NCI-H2227 (cell line): ENCODE measurements around the gene ASIC4.
A peak's percentile ranks its signal among the peaks of the same experiment; 100 is the strongest.

Source experiments
- DNase-seq: peaks from one replicate; lab custom pipeline; 2025; ENCODE audit not compliant: unreplicated experiment; lab: John Stamatoyannopoulos, UW

ASIC4 gene

GRCh38 chr2:219548990-219549389, 34.7 kb downstream of the ASIC4 start:
- DNase-seq: no peak

DNA sequence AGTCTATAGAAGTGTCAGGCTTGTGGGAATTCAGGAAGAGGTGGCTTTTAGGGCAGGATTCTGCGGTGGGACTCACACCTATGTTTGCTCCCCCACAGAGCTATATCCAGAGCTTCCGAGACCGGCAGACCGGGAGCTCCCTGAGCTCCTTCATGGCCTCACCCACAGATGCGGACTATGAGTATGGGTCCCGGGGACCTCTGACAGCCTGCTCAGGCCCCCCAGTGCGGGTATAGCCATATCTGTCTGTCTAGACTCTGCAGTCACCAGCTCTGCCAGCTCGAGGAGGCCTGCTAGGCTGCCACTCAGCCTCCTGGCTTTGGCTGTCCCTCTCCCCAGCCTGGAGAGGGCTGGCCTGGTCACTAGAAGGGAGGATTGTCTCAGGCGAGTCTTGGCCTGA, 35.3 kb downstream of the ASIC4 start:
- DNase-seq: no peak

GRCh38 chr2:219551441-219552381, 37.4 kb downstream of the ASIC4 start:
- peak; percentile 78 for DNase-seq

DNA sequence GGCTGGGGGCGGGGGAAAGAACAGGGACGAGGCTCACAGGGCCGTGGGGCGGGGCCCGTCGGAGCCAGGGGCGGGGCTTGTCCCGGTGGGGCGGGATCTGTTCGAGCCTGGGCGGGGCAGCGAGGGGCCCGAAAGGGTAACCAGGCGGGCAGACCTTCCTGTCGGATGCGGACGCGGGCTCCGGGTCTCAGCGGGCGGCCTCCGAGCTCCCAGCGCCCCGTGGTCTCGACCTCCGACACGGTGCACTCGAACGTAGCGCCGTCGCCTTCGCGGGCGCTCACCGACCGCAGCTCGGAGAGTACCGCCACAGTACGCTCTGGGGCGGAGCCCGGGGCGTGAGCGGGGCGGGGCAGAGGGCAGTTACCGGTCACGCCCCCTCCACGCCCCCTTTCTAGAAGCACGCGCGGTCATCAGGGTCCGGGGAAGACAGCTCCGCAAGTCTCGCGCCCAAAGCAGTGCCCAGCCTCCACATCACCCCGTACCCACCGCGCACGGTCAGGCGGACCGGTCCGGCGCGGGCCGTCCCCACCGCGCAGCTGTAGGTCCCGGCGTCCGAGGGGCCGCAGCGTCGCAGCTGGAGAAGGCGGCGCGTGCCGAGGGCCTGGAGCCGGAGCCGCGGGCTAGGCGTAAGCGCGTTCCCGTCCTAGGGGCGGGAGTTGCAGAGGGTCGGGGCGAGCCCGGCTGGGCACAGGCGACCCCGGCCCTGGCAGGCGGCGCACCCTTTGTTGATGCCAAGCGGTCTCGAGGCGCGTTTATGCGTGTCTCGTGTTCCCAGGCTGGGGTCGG, 38.3 kb downstream of the ASIC4 start:
- peak; percentile 94 for DNase-seq

- no peak for DNase-seq
Observed at GRCh38 chr2:219553168-219553417, 38.8 kb downstream of the ASIC4 start.

- no peak for DNase-seq
Observed at GRCh38 chr2:219553463-219553963, 39.2 kb downstream of the ASIC4 start.

DNA sequence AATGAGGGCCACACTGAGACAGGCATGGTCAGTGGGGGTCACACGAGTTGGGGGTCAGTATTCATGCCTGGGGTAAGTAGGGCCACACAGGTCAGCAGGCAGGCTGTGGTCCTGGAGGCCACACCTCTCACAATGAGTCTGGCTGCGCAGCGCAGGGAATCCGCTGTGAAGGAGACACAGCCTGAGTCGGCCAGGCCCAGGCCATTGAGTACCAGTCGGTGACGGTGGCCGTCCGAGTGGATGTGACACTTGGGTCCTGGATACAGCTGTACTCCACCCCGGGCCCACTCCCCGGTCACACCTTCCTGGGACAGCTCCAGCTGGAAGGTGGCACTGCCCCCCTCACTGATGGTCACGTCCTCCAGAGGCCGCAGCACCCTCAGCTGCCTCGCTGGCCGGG, 40.1 kb downstream of the ASIC4 start:
- DNase-seq: no peak

GRCh38 chr2:219555956-219556355, 41.7 kb downstream of the ASIC4 start:
- DNase-seq: no peak

DNA sequence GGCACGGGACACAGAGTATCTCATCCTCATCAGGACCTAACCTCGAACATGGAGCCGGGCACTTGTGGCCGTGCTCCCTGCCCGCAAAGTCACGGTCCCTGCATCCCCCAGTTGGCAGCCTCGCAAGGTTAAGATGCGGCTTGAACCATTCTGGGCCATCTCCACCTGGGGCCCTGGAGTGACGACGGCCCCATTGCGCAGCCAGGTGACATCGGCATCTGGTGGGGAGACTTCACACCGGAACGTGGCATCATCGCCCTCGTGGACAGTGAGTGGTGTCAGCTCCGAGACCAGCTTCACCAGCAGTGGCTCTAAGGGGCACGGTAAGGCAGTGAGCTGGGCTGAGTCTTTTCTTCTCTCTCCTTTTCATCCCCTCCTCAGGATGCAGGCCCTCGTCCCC, 42.1 kb downstream of the ASIC4 start:
- DNase-seq: no peak

DNA sequence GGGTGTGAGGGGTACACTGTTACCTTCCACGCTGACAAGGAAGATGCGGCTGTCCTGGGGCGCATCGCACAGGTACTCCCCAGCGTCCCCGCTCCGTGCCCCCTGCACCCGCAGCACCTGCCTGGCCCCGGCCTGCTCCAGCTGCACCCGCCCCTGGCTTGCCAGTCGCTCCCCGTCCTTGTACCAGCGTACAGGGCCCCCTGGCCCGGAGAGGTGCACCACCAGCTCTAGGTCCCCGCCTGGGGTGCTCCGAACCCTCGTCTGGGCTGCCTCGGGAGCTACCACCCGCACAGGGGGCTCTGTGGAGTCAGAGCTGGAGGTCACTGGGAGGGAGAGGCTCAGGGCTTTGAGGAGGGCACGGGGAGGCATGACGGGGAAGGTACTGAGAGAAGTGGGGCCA, 43.0 kb downstream of the ASIC4 start:
- DNase-seq: no peak

- no peak for DNase-seq
Observed at GRCh38 chr2:219557791-219558785, 43.8 kb downstream of the ASIC4 start.

DNA sequence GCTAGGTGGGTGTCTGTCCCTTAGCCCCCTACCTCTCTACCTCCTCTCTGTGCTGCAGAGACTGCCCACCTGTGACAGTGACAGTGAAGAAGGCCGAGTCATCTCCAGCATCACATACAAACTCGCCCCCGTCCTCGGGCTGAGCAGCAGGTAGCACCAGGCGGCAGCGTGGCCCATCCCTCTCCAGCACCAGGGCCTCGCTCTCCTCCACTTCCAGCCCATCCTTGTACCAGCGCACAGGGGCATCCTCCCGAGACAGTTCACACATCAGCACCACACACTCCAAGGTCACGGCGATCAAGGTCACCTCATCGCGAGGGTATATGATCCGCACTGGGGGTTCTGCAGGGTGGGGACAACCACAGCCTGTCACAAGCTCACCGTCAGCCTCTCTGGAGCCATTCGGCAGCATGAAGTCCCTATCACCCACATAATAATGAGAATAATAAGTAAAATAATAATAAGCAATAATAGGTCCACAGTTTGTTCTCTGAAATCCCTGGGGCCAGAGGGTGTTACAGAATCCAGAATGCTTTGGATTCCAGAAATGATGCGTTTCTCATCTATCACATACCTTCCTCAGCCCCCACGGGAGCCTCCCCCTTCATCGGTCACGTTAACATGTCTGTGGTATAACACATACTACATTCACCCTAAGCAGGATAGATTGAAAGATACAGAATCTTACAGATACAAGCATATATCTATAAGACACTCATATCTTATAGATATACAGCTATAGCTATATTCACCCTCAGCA, 45.1 kb downstream of the ASIC4 start:
- no peak for DNase-seq

DNA sequence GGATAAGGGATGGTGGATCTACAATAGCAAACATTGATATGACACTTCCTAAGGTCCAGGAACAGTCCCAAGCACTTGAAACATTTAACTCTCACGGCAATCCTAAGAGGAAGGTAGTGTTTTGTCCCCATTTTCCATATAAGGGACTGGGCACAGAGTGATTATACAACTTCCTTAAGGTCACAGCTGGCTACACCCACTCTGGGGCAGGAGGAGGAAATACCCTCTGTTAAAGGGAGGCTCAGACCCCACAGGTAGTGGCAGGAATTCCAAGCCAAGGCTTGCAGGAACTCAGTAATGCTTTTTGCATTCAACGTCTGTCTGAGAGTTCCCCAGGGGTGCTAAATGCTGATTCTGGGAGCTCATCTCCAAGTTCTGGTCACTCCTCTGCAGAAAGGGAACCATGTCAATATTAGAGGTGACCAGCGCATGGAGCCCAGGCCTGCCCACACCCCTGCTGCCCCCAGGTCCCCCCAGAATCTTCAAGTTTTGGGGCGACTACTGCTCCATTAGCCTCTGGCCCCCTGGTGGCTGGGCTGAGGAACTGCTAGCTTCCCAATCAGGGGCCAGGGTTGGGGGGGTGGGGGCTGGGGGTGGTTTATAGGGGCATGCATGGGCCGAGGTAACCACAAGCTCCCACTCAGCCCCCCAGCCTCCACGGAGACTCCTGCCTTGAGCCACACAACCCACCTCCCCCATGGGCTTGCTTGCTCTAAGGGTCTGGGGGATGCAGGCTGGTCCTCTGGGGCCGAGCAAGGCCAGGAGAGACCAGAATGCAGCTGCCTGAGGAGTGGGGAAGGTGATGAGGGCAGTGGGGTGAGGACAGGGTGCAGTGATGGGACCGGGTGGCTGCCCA, 46.0 kb downstream of the ASIC4 start:
- no peak for DNase-seq

DNA sequence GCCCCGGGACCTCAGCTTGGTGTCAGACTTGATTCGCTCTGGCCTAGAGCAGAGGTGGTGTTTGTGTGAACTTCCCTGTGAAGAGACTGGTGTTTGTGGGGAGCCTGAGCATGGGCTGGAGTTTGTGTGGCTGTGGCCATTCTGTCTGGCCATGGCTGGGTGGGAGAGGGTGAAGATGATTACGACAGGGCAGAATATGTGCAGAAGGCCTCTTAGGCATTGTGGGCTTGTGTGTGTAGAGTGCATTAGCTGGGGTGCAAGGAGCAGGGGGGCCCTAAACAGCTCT, 46.6 kb downstream of the ASIC4 start:
- no peak for DNase-seq

GRCh38 chr2:219561179-219562048, 47.1 kb downstream of the ASIC4 start:
- no peak for DNase-seq

- DNase-seq: no peak
Observed at GRCh38 chr2:219562049-219563020, 48.1 kb downstream of the ASIC4 start.

DNA sequence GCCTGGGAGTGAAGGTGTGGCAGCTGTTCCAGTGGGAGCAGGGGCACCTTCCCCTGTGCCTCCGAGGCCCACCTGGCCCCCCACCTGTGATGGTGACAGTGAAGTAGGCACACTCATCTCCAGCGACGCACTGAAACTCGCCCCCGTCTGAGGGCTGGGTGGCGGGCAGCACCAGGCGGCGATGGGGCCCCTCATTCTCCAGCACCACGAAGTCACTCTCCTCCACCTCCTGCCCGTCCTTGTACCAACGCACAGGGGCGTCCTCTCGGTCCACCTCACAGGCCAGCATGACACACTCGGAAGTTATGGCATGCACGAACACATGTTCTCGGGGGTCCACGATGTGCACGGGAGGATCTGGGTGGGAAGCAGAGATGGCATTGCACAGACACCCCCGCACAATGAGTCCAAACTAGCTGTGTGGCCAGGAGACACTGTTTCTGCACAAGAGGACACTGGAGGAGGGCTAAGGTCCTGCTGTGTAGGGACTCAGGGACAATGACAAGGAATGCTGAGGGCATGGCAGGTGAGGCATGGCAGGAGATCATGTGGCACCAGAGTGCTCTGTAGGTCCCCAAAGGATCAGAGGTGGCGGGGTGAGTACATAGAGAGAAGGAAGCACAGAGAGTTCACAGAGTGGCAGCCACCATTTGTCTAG, 49.1 kb downstream of the ASIC4 start:
- no peak for DNase-seq
